GM10266 (cell line): ENCODE measurements around the gene IFT74.

Source experiments
- DNase-seq: peaks from one replicate; pipeline ENCODE4 v3.0.0; 2012; ENCODE audit errors: extremely low spot score
- TF ChIP-seq, protein P1 (sequence below): IDR thresholded peaks from 2 replicates; pipeline ENCODE4 v1.5.1; 2012; ENCODE audit warnings: mild to moderate bottlenecking, low read depth; ENCODE audit not compliant: control insufficient read depth, insufficient read depth; ENCODE audit errors: missing control alignments

The IFT74 gene

DNA sequence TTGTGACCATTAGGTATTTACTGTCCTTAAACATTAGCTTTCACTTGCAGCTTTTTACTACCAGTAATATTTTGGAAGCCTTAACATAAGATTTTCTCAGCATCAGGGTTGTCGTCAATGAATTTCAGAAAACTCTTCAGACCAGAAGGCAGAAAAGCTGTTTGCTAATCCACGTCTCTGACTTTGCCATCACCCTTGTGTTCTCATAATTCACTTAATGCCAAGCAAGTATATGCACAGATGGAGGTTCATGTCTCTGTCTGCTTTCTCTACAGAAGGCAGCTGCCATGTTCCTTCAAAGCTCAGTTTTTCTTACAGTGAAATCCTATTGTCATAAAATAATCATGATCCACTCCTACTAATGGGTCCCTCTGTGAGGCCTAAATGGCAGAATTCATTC is 87.0 kb downstream of the IFT74 start:
- TF ChIP-seq, protein P1, sequence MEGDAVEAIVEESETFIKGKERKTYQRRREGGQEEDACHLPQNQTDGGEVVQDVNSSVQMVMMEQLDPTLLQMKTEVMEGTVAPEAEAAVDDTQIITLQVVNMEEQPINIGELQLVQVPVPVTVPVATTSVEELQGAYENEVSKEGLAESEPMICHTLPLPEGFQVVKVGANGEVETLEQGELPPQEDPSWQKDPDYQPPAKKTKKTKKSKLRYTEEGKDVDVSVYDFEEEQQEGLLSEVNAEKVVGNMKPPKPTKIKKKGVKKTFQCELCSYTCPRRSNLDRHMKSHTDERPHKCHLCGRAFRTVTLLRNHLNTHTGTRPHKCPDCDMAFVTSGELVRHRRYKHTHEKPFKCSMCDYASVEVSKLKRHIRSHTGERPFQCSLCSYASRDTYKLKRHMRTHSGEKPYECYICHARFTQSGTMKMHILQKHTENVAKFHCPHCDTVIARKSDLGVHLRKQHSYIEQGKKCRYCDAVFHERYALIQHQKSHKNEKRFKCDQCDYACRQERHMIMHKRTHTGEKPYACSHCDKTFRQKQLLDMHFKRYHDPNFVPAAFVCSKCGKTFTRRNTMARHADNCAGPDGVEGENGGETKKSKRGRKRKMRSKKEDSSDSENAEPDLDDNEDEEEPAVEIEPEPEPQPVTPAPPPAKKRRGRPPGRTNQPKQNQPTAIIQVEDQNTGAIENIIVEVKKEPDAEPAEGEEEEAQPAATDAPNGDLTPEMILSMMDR = no peak
- no peak for DNase-seq

DNA sequence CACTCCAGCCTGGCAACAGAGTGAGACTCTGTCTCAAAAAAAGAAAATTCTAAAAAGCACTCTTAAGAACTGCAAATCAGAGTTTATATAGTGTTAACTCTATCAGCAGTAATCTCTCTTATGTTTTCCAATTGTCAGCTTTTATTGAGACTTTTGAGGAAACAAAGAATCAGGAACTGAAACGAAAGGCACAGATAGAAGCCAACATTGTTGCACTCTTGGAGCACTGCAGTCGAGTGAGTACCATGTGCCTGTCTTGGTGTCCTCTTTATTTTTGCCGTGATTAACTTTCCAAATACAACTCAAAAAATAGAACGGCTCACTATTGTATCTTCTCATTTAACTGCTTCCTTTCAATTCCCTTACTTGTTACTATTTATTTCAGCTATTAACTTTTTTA is 90.9 kb downstream of the IFT74 start:
- DNase-seq = no peak
- TF ChIP-seq, protein P1 = no peak

DNA sequence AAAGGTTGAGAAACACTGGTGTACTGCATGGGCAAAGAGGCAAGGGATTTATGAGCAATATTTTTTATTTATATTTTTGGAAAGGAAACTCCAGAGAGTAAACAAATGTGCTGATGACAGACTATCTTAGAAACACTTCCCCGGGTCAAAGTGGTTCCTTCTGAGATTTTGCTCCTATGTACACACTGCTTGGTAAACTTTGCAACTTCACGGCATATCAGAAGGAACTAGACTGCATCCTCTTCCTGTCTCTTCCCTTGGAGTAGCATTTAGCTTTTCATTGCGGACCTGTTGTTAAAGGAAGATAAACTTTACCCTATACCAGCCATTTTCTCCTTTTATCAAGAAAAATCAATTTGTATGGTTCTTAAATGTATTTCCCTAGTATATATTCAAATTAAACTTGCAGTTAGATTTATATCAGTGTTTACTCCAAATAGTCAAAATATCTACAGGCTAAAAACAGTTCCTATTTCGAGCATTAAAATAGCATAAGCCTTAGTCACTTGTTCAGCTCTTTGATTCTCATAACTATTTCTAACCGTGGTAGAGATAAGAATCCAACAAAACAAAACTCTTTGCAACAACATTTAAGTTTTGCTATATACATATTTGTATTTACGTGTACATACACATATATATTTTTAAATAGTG is 97.3 kb downstream of the IFT74 start:
- TF ChIP-seq, protein P1 = no peak
- no peak for DNase-seq

DNA sequence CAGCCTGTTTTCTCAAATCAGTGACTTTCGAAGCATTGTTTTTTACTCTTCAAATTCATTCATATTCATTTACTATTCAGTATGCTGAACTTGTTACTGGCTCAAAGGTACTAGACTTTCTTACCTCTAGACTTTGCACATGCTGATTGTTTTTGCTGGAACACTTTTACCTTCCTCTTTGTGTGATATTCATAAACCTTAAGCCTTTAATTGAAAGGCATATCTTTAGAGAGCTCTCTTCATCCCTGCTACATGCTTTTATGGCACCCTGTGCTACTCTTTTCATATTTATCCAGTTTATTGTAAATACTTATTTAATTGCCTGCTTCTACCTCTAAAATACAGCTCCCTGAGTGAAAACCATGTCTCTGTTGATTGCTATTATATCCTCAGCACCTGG is 97.9 kb downstream of the IFT74 start:
- DNase-seq = no peak
- TF ChIP-seq, protein P1 = no peak

DNA sequence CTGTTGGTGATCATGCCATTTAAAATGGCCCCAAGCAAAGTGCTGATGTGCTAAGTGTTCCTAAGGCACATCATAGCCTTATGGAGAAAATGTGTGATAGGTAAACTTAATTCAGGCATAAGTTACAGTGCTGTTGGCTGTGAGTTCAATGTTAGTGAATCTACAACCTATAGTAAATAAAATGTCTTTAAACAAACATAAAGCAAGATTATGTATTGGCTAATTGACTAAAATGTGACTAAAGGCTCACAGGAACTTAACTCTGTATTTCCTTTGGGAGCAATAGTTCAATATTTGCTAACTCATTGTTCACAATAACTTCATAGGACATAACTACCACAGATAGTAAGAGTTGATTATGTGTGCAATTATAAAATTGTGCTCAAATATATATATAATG is 98.6 kb downstream of the IFT74 start:
- TF ChIP-seq, protein P1 = no peak
- DNase-seq = no peak

DNA sequence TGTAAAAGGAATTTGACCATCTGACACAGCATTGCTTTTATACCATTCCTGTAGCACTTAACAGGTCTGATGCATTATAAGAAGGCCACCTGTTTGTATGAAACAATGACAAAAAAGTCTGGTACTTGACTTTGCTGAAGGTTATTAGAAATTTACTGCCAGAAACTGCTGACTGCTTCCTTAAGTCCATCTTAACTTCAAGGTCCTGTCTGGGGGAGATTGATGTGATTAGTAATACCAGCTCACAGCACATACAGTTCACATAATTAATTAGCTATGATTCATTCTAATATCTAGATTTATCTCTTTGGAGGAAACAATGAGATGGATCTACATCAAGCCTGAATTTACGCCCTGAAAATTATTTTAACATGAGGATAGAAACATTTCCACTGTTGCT is 103.2 kb downstream of the IFT74 start:
- no peak for DNase-seq
- TF ChIP-seq, protein P1 = no peak

DNA sequence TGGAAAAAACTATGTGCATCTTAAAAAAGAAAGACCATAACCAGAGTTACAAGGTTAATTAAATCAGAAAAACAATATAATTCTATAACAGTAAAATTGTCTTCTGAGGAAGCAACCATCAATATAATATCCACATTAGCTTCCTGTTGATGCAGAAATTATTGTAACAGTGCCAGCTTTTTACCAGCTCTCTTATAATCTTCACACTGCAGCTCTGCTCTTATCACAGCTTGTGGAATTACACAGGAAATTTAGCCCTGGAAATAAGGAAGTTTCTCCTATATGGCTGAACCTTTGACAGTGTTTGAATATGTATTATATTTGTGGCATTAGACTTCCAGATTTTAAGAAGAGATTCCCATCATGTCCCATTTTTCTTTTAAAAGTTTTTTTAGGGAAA is 103.7 kb downstream of the IFT74 start:
- no peak for DNase-seq
- TF ChIP-seq, protein P1 = no peak
